GM12892 (cell line): ENCODE results near the gene NXNL2.

Experiments
- POLR2A ChIP-seq: IDR thresholded peaks from 2 replicates; pipeline ENCODE4 v1.6.1; 2011; ENCODE audit warnings: low read depth, low read length, control low read depth
- POLR2AphosphoS5 ChIP-seq: IDR thresholded peaks from 2 replicates; pipeline ENCODE4 v1.6.1; 2011; ENCODE audit warnings: low read depth, low read length, control low read depth
- TAF1 ChIP-seq: IDR thresholded peaks from 2 replicates; pipeline ENCODE4 v1.6.1; 2011; ENCODE audit warnings: low read depth, mild to moderate bottlenecking, control low read depth, low read length, borderline replicate concordance

DNA sequence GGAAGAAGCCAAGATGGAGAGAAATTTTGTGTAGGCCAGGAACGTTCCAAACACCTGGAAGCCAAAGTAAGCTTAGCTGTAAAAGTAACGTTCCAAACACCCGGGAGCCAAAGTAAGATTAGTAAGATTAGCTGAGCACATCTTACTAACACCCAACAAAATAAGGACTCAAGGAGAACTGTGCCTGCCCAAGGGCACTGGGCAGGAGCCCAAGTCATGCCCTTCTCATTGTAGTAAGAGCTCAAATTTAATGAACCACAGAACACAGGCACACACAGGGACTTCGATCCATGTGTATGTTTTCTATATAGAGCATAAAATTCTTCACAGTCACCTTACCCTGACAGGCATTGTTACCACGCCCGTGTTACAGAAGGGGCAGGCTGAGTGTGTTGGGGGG is 36.1 kb upstream of the NXNL2 start:
- no peak for TF ChIP-seq POLR2AphosphoS5
- TF ChIP-seq TAF1: no peak
- no peak for TF ChIP-seq POLR2A
